ENCODE results near the gene LITAF. TPM values are rescaled to one million over a fixed set of nuclear protein-coding genes. Genes with fewer than 3 reads are reported as not detected.

Gene LITAF
- total and polyA plus RNA-seq, 2 of the 4 experiments (the other 2 are of a cell fraction), result 113 to 206 TPM

DNA sequence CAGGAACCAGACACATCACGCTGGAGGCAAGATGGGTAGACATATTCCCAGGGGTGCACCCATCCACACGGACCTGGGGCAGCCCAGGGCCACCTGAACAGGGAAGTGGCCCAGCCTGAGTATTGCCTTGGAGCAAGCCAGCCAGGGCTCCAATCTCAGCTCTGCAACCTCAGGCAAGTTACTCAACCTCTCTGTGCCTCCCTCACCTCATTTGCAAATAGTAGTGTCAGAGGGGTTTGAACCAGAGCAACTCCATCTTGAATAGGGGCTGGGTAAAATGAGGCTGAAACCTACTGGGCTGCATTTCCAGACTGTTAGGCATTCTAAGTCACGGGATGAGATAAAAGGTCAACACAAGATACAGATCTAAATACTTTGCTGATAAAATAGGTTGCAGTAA, 46.4 kb upstream of the LITAF start:
- H4K5ac ChIP-seq (ENCODE audit: low read depth, low read length), result peak overlapping the region; percentile 100
- in situ Hi-C loops (cut with MboI; ENCODE audit: low sequenced_read_pairs) (no loop called here), intact Hi-C loops (cut with micrococcal nuclease) (no loop called here), dilution Hi-C loops (cut with HindIII; ENCODE audit: low sequenced_read_pairs, unreplicated experiment) (no loop called here)
- peak overlapping the region; percentile 94 for H2BK5ac ChIP-seq (ENCODE audit: low read depth, low read length, poor library complexity, severe bottlenecking)
- H3K4ac ChIP-seq (ENCODE audit: low read depth, low read length), result peak overlapping the region; percentile 99
- H3K27ac ChIP-seq (ENCODE audit: insufficient read depth, low read length), result peak overlapping the region; percentile 98
- peaks cover 12% of the 10 kb centered on the region for H3K9me1 ChIP-seq (ENCODE audit: insufficient read depth, low read length)
- peak overlapping the region; percentile 88 for H3K9ac ChIP-seq (ENCODE audit: low read depth, low read length)
- 70% methylated on average over 2 of the region's 3 CpGs; no CpG with 5 or more reads in 1 of the 2 experiments for WGBS, 2 experiments (ENCODE audit: extremely low coverage in 2 of 2, insufficient read length in 1 of 2)
- CTCF ChIA-PET, result no interaction called here
- peak overlapping the region; percentile 98 for H2BK20ac ChIP-seq (ENCODE audit: low read depth, low read length)
- H3K4me1 ChIP-seq (ENCODE audit: control insufficient read depth, insufficient read depth, low read length), result peaks cover 34% of the 10 kb centered on the region
- no peak overlapping the region for H3K4me3 ChIP-seq (ENCODE audit: insufficient read depth, low read depth, low read length)
- DNase-seq (no peak), ATAC-seq (ENCODE audit: low read depth) (no peak)
- H3K56ac ChIP-seq (ENCODE audit: extremely low read depth, insufficient read depth, low read length), result peak overlapping the region; percentile 82
- peak overlapping the region; percentile 99 for H2BK15ac ChIP-seq (ENCODE audit: low read depth, low read length)
- POLR2A ChIA-PET (ENCODE audit: unreplicated experiment), result no interaction called here
- H4K20me1 ChIP-seq (ENCODE audit: insufficient read depth, low read length), result no peaks in the 10 kb centered on the region
- H3K9me3 ChIP-seq (ENCODE audit: control insufficient read depth, insufficient read depth, low read length), result no peaks in the 10 kb centered on the region
- peak overlapping the region; percentile 99 for H2AK5ac ChIP-seq (ENCODE audit: low read depth, low read length)
- no peaks in the 10 kb centered on the region for H3K36me3 ChIP-seq (ENCODE audit: control insufficient read depth, insufficient read depth, low read length)
- no peaks in the 10 kb centered on the region for H3K27me3 ChIP-seq (ENCODE audit: control insufficient read depth, insufficient read depth, low read length)
- no peak for TF ChIP-seq USF2 (IDR thresholded peaks at IDR 0.05; ENCODE audit: low read depth, low read length)
- TF ChIP-seq NFE2L2 (IDR thresholded peaks at IDR 0.05; ENCODE audit: low read depth, low read length), result no peak
- peak overlapping the region; percentile 99 for H3K18ac ChIP-seq (ENCODE audit: low read depth, low read length)
- no peaks in the 10 kb centered on the region; a peak in 1 of 4 replicates for H3K79me1 ChIP-seq (ENCODE audit: low read depth in 1 of 2, low read length in 2 of 2)
- H4K8ac ChIP-seq (ENCODE audit: low read depth in 2 of 2, low read length in 2 of 2), result peak overlapping the region; percentile 88 to 99
- peak overlapping the region; percentile 92 for H3K23ac ChIP-seq (ENCODE audit: low read depth, low read length)
- H2AFZ ChIP-seq (replicated peaks; ENCODE audit: low read length, poor library complexity), result peak overlapping the region; percentile 93
- BruUV-seq (replicated peaks), result no TSS peak
- H4K91ac ChIP-seq (ENCODE audit: insufficient read depth, low read depth, low read length), result peak overlapping the region; percentile 100
- H2BK120ac ChIP-seq (ENCODE audit: low read depth, low read length), result peak overlapping the region; percentile 100
- H3K14ac ChIP-seq (replicated peaks; ENCODE audit: low read depth, low read length), result peak overlapping the region; percentile 98
- peak overlapping the region; percentile 98 for H2AK9ac ChIP-seq (replicated peaks; ENCODE audit: low read depth, low read length, poor library complexity)
- H3K4me2 ChIP-seq (ENCODE audit: low read depth, low read length), result peak overlapping the region; percentile 67
